ENCODE measurements around the gene H2BK1.

GRCh38 chr7:151248346-151249033 lies 38.2 kb upstream of the H2BK1 start, which contains the start of gene SMARCD3:
- TF ChIP-seq CTCF (IDR thresholded peaks at IDR 0.05) (no peak), POLR2A (IDR thresholded peaks at IDR 0.05) (no peak)

Measured in sigmoid colon (tissue), 3 donors.